Measurements from ENCODE around the gene HBZ. TPM values are rescaled to one million over a fixed set of nuclear protein-coding genes. Genes with fewer than 3 reads are reported as not detected.

Gene HBZ
- total and polyA plus RNA-seq, 2 donors (not counting 1 experiment from before 2014, with no cell fraction given) = not detected

GRCh38 chr16:177394-177822 is 25.0 kb downstream of the HBZ start:
- H3K4me1 ChIP-seq (ENCODE audit: control insufficient read depth, extremely low read depth, insufficient read depth, low read length) = peaks cover 6% of the 10 kb centered on the region
- no peak overlapping the region for H3K9ac ChIP-seq (ENCODE audit: insufficient read depth, low read length)
- no peak overlapping the region for H3K27ac ChIP-seq (ENCODE audit: insufficient read depth, low read length)
- no peak overlapping the region for H2AFZ ChIP-seq (ENCODE audit: low read length)
- H3K9me3 ChIP-seq (ENCODE audit: control insufficient read depth, insufficient read depth, low read depth, low read length) = no peaks in the 10 kb centered on the region
- H4K20me1 ChIP-seq (ENCODE audit: control insufficient read depth, extremely low read depth, insufficient read depth, low read length) = no peaks in the 10 kb centered on the region
- H3K36me3 ChIP-seq (ENCODE audit: control insufficient read depth, insufficient read depth, low read length) = peaks cover 1% of the 10 kb centered on the region
- no peak overlapping the region for H3K4me2 ChIP-seq (ENCODE audit: extremely low read depth, insufficient read depth, low read length)
- peak; percentile 17 for TF ChIP-seq EZH2 (IDR thresholded peaks at IDR 0.05; ENCODE audit: low read length, missing control alignments)
- TF ChIP-seq, protein P1, sequence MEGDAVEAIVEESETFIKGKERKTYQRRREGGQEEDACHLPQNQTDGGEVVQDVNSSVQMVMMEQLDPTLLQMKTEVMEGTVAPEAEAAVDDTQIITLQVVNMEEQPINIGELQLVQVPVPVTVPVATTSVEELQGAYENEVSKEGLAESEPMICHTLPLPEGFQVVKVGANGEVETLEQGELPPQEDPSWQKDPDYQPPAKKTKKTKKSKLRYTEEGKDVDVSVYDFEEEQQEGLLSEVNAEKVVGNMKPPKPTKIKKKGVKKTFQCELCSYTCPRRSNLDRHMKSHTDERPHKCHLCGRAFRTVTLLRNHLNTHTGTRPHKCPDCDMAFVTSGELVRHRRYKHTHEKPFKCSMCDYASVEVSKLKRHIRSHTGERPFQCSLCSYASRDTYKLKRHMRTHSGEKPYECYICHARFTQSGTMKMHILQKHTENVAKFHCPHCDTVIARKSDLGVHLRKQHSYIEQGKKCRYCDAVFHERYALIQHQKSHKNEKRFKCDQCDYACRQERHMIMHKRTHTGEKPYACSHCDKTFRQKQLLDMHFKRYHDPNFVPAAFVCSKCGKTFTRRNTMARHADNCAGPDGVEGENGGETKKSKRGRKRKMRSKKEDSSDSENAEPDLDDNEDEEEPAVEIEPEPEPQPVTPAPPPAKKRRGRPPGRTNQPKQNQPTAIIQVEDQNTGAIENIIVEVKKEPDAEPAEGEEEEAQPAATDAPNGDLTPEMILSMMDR (conservative IDR thresholded peaks at IDR 0.05 in 1 of 2, IDR thresholded peaks at IDR 0.05 in 1 of 2; ENCODE audit: low read depth in 1 of 2, low read length in 2 of 2) = no peak
- no peaks in the 10 kb centered on the region for H3K79me2 ChIP-seq (ENCODE audit: control insufficient read depth, insufficient read depth, low read length)
- H3K4me3 ChIP-seq (replicated peaks in 1 of 4; ENCODE audit: control extremely low read depth in 1 of 4, insufficient read depth in 1 of 4, low read depth in 3 of 4, low read length in 4 of 4) = no peak overlapping the region
- H3K27me3 ChIP-seq (ENCODE audit: control insufficient read depth, insufficient read depth, low read length) = peaks cover 32% of the 10 kb centered on the region
- DNase-seq (ENCODE audit: low read depth in 2 of 2) = peak; percentile 18 to 58

DNA sequence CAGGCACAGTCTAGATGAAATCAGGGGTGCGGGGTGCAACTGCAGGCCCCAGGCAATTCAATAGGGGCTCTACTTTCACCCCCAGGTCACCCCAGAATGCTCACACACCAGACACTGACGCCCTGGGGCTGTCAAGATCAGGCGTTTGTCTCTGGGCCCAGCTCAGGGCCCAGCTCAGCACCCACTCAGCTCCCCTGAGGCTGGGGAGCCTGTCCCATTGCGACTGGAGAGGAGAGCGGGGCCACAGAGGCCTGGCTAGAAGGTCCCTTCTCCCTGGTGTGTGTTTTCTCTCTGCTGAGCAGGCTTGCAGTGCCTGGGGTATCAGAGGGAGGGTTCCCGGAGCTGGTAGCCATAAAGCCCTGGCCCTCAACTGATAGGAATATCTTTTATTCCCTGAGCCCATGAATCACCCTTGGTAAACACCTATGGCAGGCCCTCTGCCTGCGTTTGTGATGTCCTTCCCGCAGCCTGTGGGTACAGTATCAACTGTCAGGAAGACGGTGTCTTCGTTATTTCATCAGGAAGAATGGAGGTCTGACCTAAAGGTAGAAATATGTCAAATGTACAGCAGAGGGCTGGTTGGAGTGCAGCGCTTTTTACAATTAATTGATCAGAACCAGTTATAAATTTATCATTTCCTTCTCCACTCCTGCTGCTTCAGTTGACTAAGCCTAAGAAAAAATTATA is 25.7 kb downstream of the HBZ start:
- Histone ChIP-seq H3K4me3 (replicated peaks in 1 of 4; ENCODE audit: control extremely low read depth in 1 of 4, insufficient read depth in 1 of 4, low read depth in 3 of 4, low read length in 4 of 4) (no peak overlapping the region), H3K79me2 (ENCODE audit: control insufficient read depth, insufficient read depth, low read length) (no peaks in the 10 kb centered on the region), H3K9me3 (ENCODE audit: control insufficient read depth, insufficient read depth, low read depth, low read length) (no peaks in the 10 kb centered on the region), H3K36me3 (ENCODE audit: control insufficient read depth, insufficient read depth, low read length) (peaks cover 4% of the 10 kb centered on the region), H2AFZ (ENCODE audit: low read length) (no peak overlapping the region), H3K4me2 (ENCODE audit: extremely low read depth, insufficient read depth, low read length) (no peak overlapping the region), H3K27ac (ENCODE audit: insufficient read depth, low read length) (no peak overlapping the region), H3K27me3 (ENCODE audit: control insufficient read depth, insufficient read depth, low read length) (peaks cover 32% of the 10 kb centered on the region), H3K9ac (ENCODE audit: insufficient read depth, low read length) (no peak overlapping the region), H4K20me1 (ENCODE audit: control insufficient read depth, extremely low read depth, insufficient read depth, low read length) (no peaks in the 10 kb centered on the region), H3K4me1 (ENCODE audit: control insufficient read depth, extremely low read depth, insufficient read depth, low read length) (peaks cover 6% of the 10 kb centered on the region)
- DNase-seq (ENCODE audit: low read depth in 2 of 2) = no peak
- TF ChIP-seq, protein P1 (conservative IDR thresholded peaks at IDR 0.05 in 1 of 2, IDR thresholded peaks at IDR 0.05 in 1 of 2; ENCODE audit: low read depth in 1 of 2, low read length in 2 of 2) = no peak
- TF ChIP-seq EZH2 (IDR thresholded peaks at IDR 0.05; ENCODE audit: low read length, missing control alignments) = no peak

- Histone ChIP-seq H3K4me3 (replicated peaks in 1 of 4; ENCODE audit: control extremely low read depth in 1 of 4, insufficient read depth in 1 of 4, low read depth in 3 of 4, low read length in 4 of 4) (no peak overlapping the region), H3K27me3 (ENCODE audit: control insufficient read depth, insufficient read depth, low read length) (peaks cover 32% of the 10 kb centered on the region)
- no peak for DNase-seq (ENCODE audit: low read depth in 2 of 2)
These were observed 26.2 kb downstream of the HBZ start for GRCh38 chr16:178668-179015.

More at GRCh38 chr16:178668-179015, 26.2 kb downstream of the HBZ start:
- Histone ChIP-seq H3K4me2 (ENCODE audit: extremely low read depth, insufficient read depth, low read length) (no peak overlapping the region), H3K27ac (ENCODE audit: insufficient read depth, low read length) (no peak overlapping the region), H2AFZ (ENCODE audit: low read length) (no peak overlapping the region), H3K36me3 (ENCODE audit: control insufficient read depth, insufficient read depth, low read length) (peaks cover 4% of the 10 kb centered on the region), H3K4me1 (ENCODE audit: control insufficient read depth, extremely low read depth, insufficient read depth, low read length) (peaks cover 6% of the 10 kb centered on the region), H3K9me3 (ENCODE audit: control insufficient read depth, insufficient read depth, low read depth, low read length) (no peaks in the 10 kb centered on the region), H4K20me1 (ENCODE audit: control insufficient read depth, extremely low read depth, insufficient read depth, low read length) (no peaks in the 10 kb centered on the region), H3K79me2 (ENCODE audit: control insufficient read depth, insufficient read depth, low read length) (no peaks in the 10 kb centered on the region), H3K9ac (ENCODE audit: insufficient read depth, low read length) (no peak overlapping the region)
- TF ChIP-seq, protein P1 (conservative IDR thresholded peaks at IDR 0.05 in 1 of 2, IDR thresholded peaks at IDR 0.05 in 1 of 2; ENCODE audit: low read depth in 1 of 2, low read length in 2 of 2) = no peak
- no peak for TF ChIP-seq EZH2 (IDR thresholded peaks at IDR 0.05; ENCODE audit: low read length, missing control alignments)
